HG02970 (cell line): Measurements from ENCODE around the gene TSHB.

Experiments
- ATAC-seq: cut with Tn5 transposase; IDR thresholded peaks from one replicate; pipeline ENCODE4 v1.9.1; 2021; ENCODE audit warnings: mild to moderate bottlenecking, moderate library complexity, moderate number of reproducible peaks; ENCODE audit not compliant: unreplicated experiment, low FRiP score

The TSHB gene

GRCh38 chr1:115057661-115058254, 28.1 kb downstream of the TSHB start:
- no peak for ATAC-seq

DNA sequence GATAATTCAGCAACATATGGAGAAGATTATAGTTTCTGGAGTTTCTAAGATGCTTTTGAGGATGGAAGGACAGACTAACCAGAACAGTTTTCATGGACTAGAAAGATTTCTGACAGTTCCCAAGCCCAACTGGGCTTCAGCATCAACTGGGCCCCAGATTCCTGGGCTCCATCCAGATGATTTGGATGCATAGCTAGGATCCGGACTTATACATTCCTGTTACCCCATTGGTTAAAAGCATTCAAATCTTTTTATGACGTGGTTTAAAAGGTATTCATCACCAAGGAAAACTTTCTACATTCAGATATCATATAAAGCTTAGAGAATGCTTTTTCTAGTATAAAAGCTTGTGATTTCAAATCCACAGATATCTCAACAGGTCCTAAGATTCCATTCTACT, 29.7 kb downstream of the TSHB start:
- ATAC-seq, result no peak

GRCh38 chr1:115060501-115060900, 30.9 kb downstream of the TSHB start:
- no peak for ATAC-seq

DNA sequence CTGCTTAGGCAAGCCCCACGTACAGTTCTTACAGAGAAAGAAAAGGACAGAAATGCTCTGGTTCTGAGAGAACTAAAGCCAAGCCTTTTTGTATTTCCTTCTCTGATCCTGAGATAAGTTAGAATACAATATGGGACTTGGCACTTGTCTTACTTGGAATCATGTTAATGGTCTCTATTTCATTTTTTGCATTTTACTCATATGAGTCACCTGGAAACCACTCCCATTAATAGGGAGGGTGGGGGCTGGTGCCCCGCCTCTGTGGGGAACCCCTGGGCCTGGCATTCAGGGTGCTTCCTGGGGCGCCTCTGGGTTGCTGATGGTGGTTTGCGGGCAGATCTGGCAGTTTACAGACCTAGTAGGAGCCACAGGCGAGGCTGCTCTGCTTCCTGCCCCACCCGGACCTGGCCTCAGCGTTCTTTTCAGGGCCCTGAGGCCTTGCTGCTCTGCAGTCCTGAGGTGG, 32.9 kb downstream of the TSHB start:
- no peak for ATAC-seq

GRCh38 chr1:115063228-115063901, 33.7 kb downstream of the TSHB start:
- ATAC-seq, result no peak

DNA sequence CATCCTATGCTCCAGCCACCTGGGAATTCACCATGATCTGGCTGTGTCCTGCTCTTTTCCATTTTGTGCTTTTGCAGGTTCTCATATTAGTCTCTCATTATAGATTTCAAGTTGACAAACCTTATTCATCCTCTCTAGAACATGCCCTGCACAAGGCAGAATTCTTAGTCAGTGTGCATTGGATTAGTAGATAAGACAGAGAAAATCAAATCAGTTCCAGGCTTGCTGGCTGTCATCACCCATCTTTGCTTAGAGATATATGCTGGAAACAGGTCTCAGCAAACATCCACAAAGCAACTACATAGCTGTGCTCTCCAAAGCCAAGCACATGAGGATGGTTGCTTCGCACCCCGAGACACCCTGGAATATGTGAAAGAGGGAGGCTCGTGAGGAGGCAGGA, 34.8 kb downstream of the TSHB start:
- no peak for ATAC-seq

DNA sequence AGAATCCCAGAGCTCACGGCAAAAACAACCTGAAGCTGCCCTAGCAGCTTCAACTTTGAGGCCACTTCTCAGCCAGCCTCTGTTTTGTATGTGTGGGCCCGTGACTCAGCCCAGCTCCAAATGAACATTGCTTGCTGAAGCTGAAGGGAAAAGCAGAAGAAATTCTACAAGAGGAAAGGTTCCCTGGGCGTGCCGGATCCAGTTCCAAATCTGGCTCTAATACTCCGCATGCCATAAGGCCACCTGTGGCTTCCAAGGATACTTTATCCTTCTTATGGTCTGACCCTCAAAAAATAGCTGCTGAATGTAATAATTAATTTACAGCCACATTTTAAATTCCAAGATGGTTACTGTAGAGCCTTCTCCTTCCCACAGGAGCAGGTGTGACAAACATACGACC, 35.4 kb downstream of the TSHB start:
- no peak for ATAC-seq

GRCh38 chr1:115067161-115067859, 37.7 kb downstream of the TSHB start:
- no peak for ATAC-seq

GRCh38 chr1:115068826-115069585, 39.4 kb downstream of the TSHB start:
- no peak for ATAC-seq

GRCh38 chr1:115069659-115070308, 40.2 kb downstream of the TSHB start:
- no peak for ATAC-seq

- ATAC-seq, result no peak
Observed at GRCh38 chr1:115071012-115071664, 41.5 kb downstream of the TSHB start.

DNA sequence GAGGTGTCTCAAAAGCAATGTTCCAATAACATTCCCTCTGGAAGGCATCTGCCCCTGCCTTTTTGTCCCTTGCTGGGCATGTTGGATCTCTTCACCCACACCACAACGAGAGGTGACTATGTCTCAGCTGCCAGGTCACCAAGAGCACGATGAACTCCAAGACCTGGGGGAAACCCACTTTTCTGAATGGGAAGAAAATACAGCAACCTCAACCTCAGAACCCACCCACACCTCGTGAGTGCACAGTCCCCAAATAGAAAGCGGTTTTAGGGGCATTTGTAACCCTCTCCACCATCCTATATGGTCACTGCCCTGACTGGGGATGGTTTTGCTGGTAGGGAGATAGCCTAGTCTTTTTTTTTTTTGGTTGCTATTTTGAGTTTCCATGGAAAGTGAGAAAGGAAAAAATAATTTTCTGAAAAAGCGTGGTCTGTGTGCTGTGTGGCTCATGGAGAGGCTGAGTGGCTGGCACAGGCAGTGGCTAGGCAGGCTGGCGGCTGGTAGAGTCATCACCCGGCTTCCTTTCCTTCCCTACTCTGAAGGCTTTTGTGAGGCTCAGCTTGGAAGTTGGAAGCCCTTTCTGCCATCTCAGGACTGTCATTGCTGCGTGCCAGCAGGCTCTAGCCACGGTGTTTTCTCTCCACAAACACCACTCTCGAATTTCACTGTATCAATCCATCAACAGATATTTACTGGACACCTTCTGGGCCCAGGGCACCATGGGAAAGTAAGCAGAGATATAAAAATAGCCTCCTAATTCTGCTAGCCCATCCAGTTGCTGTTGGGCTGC, 43.9 kb downstream of the TSHB start:
- no peak for ATAC-seq

- no peak for ATAC-seq
Observed at GRCh38 chr1:115074839-115075534, 45.4 kb downstream of the TSHB start.

- no peak for ATAC-seq
Observed at GRCh38 chr1:115076384-115076915, 46.8 kb downstream of the TSHB start.

DNA sequence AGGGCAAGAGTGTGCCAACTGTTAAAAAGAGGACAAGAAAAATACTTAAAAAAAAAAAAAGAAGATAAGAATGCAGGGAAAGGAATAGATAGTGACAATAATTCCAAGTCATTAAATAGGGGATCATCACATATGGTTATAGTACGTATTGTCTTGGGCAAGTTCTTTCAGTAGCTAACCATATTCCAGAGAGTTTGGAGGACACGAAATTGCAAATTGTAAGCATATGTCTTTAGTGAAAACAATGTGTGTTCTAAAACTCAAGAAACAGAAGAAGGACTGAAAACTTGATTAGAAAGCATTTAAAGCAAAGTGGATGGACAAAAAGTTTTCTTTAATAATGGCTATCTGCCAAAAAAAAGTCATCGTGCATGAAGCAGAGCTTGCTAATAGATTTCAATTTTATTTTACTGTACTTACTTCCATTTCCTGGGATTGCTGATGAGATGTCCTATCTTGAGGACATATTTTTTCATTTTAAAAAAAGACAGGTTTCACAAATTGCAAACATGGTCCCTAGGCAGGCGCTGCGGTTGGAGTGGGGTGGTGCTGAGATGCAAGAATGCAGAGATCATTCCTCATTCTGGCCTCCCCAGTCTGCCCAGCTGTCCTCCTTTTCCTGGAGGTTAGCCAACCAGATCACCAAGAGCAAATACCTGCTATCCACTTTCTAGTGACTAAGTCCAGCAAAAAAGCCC, 47.8 kb downstream of the TSHB start:
- ATAC-seq, result no peak

DNA sequence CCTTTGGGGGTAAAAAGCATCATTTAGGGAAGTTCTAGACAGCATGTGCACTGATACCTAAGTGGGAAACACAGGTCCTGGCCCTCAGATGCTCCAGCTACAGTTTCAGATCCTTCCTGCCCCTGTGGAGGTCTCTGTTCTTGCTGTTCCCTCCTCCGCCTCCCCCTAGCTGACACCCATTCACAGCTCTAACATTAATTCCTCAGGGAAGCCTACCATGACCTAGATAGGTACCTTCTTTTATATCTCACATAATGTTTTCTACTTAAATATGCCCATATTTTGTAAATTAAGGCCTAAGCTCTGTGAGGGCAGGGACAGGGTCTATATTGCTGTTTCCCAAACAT, 48.3 kb downstream of the TSHB start:
- ATAC-seq, result no peak

DNA sequence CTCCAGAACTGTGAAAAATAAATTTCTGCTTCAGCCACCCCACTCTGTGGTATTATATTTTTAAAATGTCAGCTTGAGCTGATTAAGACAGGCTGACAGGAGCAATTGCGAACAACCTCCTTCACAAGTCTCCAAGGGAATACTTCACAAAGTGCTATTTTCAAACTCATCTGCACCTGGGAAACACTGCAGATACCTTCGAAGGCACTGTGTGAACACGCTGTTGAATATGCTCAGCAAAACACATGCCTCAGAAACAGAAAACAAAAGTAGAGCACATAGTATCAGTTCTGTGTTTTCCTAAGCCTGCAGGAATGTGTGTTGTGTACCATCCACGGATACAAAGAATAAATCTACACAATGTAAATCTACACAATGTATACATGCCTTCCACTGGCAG, 49.1 kb downstream of the TSHB start:
- ATAC-seq, result no peak

GRCh38 chr1:115082949-115083348, 53.3 kb downstream of the TSHB start:
- ATAC-seq, result no peak
